Measurements from ENCODE around the gene LZTS2. TPM values are rescaled to one million over a fixed set of nuclear protein-coding genes. Genes with fewer than 3 reads are reported as not detected.
"Not testable (repeated sequence)": the region's sequence is repeated elsewhere in the genome, so short reads cannot be mapped to it uniquely, and the experiment has no call there.

LZTS2 gene
- total and polyA plus RNA-seq, 9 donors, result 9.4 to 121 (median 77.4) TPM

DNA sequence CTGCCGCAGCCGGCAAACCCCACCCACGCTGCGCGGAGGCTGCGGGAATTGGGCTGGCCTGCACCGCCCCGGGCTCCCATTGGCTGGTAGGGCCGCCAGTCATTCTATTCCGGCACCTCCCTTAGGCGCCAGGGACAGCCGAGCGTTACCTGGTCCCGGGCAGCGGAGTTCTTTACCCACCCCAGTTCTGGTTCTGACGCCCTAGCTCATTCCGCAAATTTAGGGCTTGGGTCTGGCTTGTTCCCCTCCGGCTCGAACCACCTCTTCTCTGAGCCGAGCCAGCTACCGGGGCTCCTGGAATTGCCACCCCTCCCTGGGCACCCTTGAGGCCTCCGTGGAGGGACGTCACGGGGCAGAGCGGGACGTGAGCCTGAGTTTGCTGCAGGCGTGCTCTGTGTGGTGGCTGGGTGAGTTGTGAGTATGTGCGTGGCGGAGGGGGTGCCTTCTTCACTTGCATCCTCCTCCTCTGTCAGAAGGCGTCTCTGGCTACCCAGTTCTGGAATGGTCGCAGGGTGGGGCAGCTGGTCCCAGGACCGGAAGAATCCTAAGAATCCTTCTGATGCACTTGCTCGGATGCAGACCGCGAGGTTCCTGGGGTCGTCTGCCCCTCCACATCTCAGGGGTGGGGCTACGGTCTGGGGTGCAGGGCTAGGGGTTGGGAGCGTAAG, 31.7 kb downstream of the LZTS2 start, which contains the start of the genes PDZD7 and SFXN3:
TSS of gene PDZD7 (minus strand) at position 2 of the 668 bp plus-strand sequence. CDS start 910 bp downstream, outside the sequence.
TSS of gene SFXN3 (plus strand) at position 107 of the 668 bp plus-strand sequence. CDS start 3,461 bp downstream, outside the sequence.
- H3K27me3 ChIP-seq, result no peaks in the 10 kb centered on the region
- H3K9me3 ChIP-seq, result no peaks in the 10 kb centered on the region
- intact Hi-C loops (cut with DNase I), result loop anchor here in 1 of 4 donors (5.0 kb wide), 1 partner anchor 36 kb away; no protein-coding TSS in a partner anchor
- no peaks in the 10 kb centered on the region for H3K4me1 ChIP-seq (ENCODE audit: insufficient read depth)
- peak within 1 kb of the TSS; percentile 62 for H3K4me3 ChIP-seq
- peak; percentile 96 to 99 (median 98) for DNase-seq
- TF ChIP-seq EP300 (IDR thresholded peaks at IDR 0.05), result no peak
- TF ChIP-seq, protein P1, sequence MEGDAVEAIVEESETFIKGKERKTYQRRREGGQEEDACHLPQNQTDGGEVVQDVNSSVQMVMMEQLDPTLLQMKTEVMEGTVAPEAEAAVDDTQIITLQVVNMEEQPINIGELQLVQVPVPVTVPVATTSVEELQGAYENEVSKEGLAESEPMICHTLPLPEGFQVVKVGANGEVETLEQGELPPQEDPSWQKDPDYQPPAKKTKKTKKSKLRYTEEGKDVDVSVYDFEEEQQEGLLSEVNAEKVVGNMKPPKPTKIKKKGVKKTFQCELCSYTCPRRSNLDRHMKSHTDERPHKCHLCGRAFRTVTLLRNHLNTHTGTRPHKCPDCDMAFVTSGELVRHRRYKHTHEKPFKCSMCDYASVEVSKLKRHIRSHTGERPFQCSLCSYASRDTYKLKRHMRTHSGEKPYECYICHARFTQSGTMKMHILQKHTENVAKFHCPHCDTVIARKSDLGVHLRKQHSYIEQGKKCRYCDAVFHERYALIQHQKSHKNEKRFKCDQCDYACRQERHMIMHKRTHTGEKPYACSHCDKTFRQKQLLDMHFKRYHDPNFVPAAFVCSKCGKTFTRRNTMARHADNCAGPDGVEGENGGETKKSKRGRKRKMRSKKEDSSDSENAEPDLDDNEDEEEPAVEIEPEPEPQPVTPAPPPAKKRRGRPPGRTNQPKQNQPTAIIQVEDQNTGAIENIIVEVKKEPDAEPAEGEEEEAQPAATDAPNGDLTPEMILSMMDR (IDR thresholded peaks at IDR 0.05), result no peak
- peak; percentile 68 for TF ChIP-seq POLR2A (IDR thresholded peaks at IDR 0.05)
- H3K36me3 ChIP-seq, result no peaks in the 10 kb centered on the region
- 0% methylated on average over 30 to 38 of the region's 38 CpGs for WGBS, 3 donors
- peak within 1 kb of the TSS; percentile 91 to 95 for H3K27ac ChIP-seq

- TF ChIP-seq POLR2A (IDR thresholded peaks at IDR 0.05) (peak; percentile 46), EP300 (IDR thresholded peaks at IDR 0.05) (no peak)
- TF ChIP-seq, protein P1 (IDR thresholded peaks at IDR 0.05), result peak in 2 of 3 donors; percentile 11 to 18
- Histone ChIP-seq H3K36me3 (no peaks in the 10 kb centered on the region), H3K9me3 (no peaks in the 10 kb centered on the region), H3K27me3 (no peaks in the 10 kb centered on the region), H3K4me1 (ENCODE audit: insufficient read depth) (no peaks in the 10 kb centered on the region), H3K4me3 (peak overlapping the region; percentile 62), H3K27ac (peak overlapping the region; percentile 91 to 95)
- peak; percentile 74 to 83 (median 76) for DNase-seq
- 0 to 1% (median 0%) methylated on average over 38 to 47 of the region's 47 CpGs for WGBS, 3 donors
- intact Hi-C loops (cut with DNase I), result loop anchor here in 1 of 4 donors (5.0 kb wide), 1 partner anchor 35 kb away; no protein-coding TSS in a partner anchor
These were observed 32.4 kb downstream of the LZTS2 start for GRCh38 chr10:101031796-101032636.

GRCh38 chr10:101032637-101033224, 33.1 kb downstream of the LZTS2 start:
- H3K27ac ChIP-seq, result peak overlapping the region; percentile 91 to 95
- peak overlapping the region; percentile 62 for H3K4me3 ChIP-seq
- no peaks in the 10 kb centered on the region for H3K4me1 ChIP-seq (ENCODE audit: insufficient read depth)
- intact Hi-C loops (cut with DNase I), result loop anchor here in 1 of 4 donors (5.0 kb wide), 1 partner anchor 35 kb away; no protein-coding TSS in a partner anchor
- no peaks in the 10 kb centered on the region for H3K36me3 ChIP-seq
- H3K9me3 ChIP-seq, result no peaks in the 10 kb centered on the region
- TF ChIP-seq POLR2A (IDR thresholded peaks at IDR 0.05) (no peak), EP300 (IDR thresholded peaks at IDR 0.05) (no peak)
- TF ChIP-seq, protein P1 (IDR thresholded peaks at IDR 0.05), result no peak
- WGBS, 3 donors, result 9 to 17% (median 9%) methylated on average over 6 of the region's 6 CpGs
- DNase-seq, result peak; percentile 58 to 67 (median 67)
- no peaks in the 10 kb centered on the region for H3K27me3 ChIP-seq

DNA sequence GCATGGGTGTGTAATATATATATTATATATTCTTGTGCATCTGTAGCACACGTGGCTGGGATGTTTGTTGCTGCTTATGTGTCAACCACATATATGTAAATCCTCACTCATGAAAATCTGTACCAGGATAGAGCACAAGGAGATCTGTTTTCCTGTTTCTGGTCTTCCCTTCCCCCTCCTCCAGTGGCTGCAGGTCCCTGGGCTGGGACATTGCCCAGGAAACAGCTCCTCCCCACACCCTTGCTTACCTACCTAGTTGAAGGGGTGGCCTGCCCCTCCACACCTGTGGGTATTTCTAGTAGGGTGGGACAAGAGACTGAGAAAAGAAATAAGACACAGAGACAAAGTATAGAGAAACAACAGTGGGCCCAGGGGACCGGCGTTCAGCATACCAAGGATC, 33.7 kb downstream of the LZTS2 start:
- no peak for DNase-seq
- no peaks in the 10 kb centered on the region for H3K36me3 ChIP-seq
- no peaks in the 10 kb centered on the region for H3K27me3 ChIP-seq
- no peaks in the 10 kb centered on the region for H3K4me1 ChIP-seq (ENCODE audit: insufficient read depth)
- no peaks in the 10 kb centered on the region for H3K9me3 ChIP-seq
- H3K27ac ChIP-seq, result peak overlapping the region in 1 of 2 donors; percentile 91
- TF ChIP-seq POLR2A (IDR thresholded peaks at IDR 0.05) (no peak), EP300 (IDR thresholded peaks at IDR 0.05) (no peak)
- TF ChIP-seq, protein P1 (IDR thresholded peaks at IDR 0.05), result no peak
- intact Hi-C loops (cut with DNase I), result loop anchor here in 1 of 4 donors (5.0 kb wide), 1 partner anchor 34 kb away; no protein-coding TSS in a partner anchor
- WGBS, 3 donors, result 54 to 68% (median 65%) methylated on average over 3 of the region's 3 CpGs
- no peak overlapping the region for H3K4me3 ChIP-seq

GRCh38 chr10:101034404-101034803, 34.8 kb downstream of the LZTS2 start:
- 93 to 97% (median 94%) methylated on average over 4 of the region's 4 CpGs for WGBS, 3 donors
- H3K9me3 ChIP-seq; H3K36me3 ChIP-seq; DNase-seq; H3K4me3 ChIP-seq; H3K27ac ChIP-seq; H3K27me3 ChIP-seq; H3K4me1 ChIP-seq (ENCODE audit: insufficient read depth): not testable (repeated sequence)
- intact Hi-C loops (cut with DNase I), result loop anchor here in 1 of 4 donors (5.0 kb wide), 1 partner anchor 33 kb away; no protein-coding TSS in a partner anchor
